ENCODE results near the gene PATL1.

PATL1 gene

GRCh38 chr11:59611570-59612565, 57.0 kb downstream of the PATL1 start:
- DNase-seq: no peak

DNA sequence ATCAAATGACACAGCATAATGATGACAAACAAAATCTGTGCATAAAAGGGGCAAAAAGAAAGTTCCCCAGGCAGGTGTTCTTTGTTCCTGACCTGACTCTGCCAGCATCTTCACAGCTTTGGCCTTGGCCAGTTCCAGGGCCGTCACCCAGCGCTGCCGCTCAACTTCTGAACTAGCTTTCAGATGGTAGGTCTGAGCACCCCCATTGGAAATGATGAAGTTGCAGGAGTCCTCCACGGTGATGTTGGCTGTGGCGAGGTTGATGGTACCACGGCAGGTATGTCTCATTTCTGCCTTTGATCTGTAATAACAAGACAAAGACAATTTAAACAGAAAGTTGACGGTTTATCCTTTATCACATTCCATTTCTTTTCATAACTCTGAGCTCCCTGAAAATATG, 58.5 kb downstream of the PATL1 start:
- peak; percentile 55 for DNase-seq

DNA sequence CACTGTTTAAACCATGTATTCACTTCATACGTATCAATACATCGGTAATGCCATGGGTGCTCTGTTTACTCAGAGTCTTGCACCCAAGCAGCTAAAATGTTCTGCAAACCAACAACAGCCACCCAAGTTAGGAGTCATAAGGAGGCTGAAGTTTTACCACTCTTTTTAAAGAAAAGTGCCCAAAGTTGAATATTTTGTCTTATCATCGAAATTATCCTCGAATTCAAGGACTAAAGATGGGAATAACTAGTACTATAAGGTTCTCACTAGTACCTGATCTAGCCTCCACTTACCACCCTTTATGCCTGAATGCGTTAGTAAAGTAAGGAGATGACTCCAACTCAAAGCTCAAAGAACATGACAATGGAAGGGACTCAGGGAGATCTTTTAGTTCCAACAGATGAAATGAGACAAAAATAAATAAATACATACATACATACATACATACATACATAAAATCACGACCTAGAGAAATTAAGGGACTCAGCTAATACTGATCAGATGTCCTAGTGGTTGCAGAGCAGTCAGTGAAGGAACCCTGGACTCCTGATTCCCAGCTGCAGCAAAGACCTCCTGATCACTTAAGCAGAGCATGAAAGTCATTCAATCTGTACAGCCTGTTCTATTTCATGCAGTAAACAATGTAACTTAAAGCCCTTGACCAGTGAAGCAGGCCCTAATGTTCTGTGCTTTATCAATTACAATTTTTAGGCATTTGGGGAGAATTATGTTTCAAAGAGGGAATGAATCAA, 61.0 kb downstream of the PATL1 start:
- DNase-seq: no peak

- no peak for DNase-seq
These were observed 66.4 kb downstream of the PATL1 start for GRCh38 chr11:59602432-59602831.

DNA sequence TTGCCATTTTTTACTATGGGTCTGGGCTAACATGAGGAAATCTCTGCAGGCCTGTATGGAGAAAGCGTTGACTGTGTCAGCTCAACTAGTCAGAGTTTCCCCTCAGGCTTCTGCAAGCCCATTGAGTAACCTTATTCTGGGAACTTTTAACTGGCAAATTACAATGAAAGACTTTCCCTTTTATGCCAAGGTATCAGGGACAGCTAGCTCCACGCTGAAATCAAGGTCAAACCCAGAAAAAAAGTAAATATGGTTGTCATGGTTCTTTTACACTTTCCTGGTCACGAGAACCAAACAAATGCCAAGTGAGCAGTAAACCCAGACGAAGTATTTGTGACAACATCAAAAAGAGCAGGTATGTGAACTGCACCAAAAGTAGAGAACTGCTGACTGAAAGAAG, 67.0 kb downstream of the PATL1 start:
- no peak for DNase-seq

GRCh38 chr11:59600636-59601035, 68.2 kb downstream of the PATL1 start:
- DNase-seq: no peak

DNA sequence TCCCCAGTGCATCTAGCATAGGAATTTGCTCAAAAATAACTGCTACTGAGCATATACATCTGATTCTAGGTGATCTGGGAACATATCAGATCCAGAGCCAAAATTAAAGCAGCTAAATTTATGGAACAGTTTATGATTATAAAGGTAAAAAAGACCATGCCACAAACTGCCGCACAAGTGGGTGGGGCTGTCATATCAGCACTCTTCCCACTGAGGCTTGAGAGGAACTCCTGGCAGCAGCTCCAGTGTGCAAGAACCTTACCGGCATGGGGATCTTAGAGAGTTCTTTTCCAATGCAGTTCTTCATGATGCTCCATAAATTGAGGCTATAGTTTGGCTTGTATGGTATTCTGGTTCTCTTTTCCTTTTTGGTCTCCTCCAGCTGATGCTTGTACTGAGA, 68.6 kb downstream of the PATL1 start:
- no peak for DNase-seq

DNA sequence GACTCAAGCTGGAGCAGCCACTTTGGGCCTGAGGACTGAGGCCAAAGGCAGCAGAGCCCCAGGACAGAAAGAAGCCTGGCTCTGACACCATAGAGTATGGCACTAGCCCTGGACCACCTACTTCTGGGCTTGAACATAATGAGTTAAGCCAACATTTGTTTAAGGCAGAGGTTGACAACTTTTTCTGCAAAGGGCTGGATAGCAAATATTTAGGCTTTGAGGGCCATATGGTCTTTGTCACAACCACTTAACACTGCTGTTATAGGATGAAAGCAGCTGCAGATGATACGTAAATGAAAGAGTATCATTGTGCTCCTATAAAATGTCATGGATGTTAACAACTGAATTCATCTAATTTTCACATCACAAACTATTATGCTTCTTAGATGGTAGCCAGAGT, 69.9 kb downstream of the PATL1 start:
- no peak for DNase-seq

All from activated CD4-positive, alpha-beta T cell treated with anti-CD3 and anti-CD28 coated beads, Interleukin-10, Interleukin-2, amounts not matched to agents 100 ng/mL and 50 ng/mL, durations not matched to agents 16 hours and 8 hours (primary cell).